ENCODE measurements around the gene SND1.

The SND1 gene

DNA sequence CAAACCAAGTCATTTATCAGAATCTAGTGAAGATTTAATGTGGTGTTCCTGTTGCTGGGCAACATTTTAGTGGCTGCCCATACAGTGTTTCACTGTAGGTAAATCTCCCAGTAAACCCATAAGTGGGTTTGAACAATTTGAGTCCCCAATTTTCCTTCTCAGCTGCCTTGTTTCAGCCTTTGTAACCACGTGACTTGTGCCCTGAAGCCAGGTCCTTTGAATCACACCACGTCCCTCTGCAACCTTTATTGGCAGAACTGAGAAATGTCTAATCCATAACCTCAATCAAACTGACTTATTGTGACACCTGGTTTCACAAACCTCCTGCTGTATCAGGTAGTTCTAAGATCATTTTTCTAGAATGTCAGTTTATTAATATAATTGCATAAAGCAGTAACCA, 30.1 kb downstream of the SND1 start:
- no peak for DNase-seq (ENCODE audit: low read depth in 1 of 2, low spot score in 1 of 2)
- TF ChIP-seq, protein P1, sequence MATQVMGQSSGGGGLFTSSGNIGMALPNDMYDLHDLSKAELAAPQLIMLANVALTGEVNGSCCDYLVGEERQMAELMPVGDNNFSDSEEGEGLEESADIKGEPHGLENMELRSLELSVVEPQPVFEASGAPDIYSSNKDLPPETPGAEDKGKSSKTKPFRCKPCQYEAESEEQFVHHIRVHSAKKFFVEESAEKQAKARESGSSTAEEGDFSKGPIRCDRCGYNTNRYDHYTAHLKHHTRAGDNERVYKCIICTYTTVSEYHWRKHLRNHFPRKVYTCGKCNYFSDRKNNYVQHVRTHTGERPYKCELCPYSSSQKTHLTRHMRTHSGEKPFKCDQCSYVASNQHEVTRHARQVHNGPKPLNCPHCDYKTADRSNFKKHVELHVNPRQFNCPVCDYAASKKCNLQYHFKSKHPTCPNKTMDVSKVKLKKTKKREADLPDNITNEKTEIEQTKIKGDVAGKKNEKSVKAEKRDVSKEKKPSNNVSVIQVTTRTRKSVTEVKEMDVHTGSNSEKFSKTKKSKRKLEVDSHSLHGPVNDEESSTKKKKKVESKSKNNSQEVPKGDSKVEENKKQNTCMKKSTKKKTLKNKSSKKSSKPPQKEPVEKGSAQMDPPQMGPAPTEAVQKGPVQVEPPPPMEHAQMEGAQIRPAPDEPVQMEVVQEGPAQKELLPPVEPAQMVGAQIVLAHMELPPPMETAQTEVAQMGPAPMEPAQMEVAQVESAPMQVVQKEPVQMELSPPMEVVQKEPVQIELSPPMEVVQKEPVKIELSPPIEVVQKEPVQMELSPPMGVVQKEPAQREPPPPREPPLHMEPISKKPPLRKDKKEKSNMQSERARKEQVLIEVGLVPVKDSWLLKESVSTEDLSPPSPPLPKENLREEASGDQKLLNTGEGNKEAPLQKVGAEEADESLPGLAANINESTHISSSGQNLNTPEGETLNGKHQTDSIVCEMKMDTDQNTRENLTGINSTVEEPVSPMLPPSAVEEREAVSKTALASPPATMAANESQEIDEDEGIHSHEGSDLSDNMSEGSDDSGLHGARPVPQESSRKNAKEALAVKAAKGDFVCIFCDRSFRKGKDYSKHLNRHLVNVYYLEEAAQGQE (IDR thresholded peaks at IDR 0.05; ENCODE audit: insufficient replicate concordance, low read depth) = no peak
- TF ChIP-seq, protein P2, sequence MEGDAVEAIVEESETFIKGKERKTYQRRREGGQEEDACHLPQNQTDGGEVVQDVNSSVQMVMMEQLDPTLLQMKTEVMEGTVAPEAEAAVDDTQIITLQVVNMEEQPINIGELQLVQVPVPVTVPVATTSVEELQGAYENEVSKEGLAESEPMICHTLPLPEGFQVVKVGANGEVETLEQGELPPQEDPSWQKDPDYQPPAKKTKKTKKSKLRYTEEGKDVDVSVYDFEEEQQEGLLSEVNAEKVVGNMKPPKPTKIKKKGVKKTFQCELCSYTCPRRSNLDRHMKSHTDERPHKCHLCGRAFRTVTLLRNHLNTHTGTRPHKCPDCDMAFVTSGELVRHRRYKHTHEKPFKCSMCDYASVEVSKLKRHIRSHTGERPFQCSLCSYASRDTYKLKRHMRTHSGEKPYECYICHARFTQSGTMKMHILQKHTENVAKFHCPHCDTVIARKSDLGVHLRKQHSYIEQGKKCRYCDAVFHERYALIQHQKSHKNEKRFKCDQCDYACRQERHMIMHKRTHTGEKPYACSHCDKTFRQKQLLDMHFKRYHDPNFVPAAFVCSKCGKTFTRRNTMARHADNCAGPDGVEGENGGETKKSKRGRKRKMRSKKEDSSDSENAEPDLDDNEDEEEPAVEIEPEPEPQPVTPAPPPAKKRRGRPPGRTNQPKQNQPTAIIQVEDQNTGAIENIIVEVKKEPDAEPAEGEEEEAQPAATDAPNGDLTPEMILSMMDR (IDR thresholded peaks at IDR 0.05; ENCODE audit: insufficient read depth, low read length) = no peak
- TF ChIP-seq POLR2AphosphoS5 (IDR thresholded peaks at IDR 0.05; ENCODE audit: low read depth) = no peak
- no peak for TF ChIP-seq GABPA (IDR thresholded peaks at IDR 0.05; ENCODE audit: low read depth)
- no peak for TF ChIP-seq SPI1 (IDR thresholded peaks at IDR 0.05; ENCODE audit: borderline replicate concordance, low read depth)
- Histone ChIP-seq H3K4me3 (replicated peaks; ENCODE audit: insufficient read depth, low read length) (no peak overlapping the region), H3K27ac (replicated peaks) (no peak overlapping the region), H3K27me3 (ENCODE audit: insufficient read depth, poor library complexity, severe bottlenecking) (no peaks in the 10 kb centered on the region)

DNA sequence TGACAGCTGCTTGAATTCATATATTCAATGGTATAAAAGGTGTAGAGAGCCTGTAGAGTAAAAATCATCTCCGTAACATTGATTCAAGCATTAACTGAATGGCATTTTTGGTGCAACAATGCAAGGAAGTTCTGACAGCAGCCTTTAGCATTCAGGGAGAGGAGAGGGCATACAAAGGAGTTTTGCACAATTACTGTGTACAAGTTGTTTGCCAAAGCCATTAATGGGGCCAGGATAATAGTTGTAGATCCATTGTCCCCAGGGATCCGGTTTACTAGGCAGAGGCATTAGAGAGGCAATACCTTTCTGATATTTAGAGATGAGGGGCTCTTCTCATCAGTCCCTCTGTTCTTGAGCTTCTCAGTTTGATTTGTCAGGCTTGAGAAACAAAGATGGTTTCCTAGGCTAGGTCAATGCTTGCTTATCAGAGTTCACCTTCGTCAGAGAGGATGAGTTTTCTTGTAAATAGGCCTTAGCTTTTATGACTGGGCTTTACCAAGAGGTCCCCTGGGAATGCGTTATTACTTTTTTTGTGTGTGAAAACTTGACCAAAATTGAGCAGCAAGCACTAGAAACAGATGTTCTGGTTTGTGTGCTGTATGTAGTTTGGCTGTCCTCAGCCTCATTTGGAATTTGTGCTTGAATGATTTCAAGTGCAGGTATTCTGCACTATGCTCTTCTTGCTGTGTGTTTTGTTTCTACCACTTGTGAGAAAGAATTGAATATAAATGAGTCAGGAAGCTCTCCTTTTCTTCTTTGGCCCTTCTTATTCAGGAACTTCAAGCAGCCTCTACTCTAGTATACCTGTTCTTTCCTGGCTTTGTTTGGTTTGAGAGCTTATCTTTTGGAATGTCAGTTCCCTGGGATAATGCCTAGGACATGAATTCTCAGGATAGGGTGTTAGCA, 32.0 kb downstream of the SND1 start:
- TF ChIP-seq, protein P2 (IDR thresholded peaks at IDR 0.05; ENCODE audit: insufficient read depth, low read length) = no peak
- no peak for TF ChIP-seq POLR2AphosphoS5 (IDR thresholded peaks at IDR 0.05; ENCODE audit: low read depth)
- TF ChIP-seq GABPA (IDR thresholded peaks at IDR 0.05; ENCODE audit: low read depth) = no peak
- TF ChIP-seq, protein P1 (IDR thresholded peaks at IDR 0.05; ENCODE audit: insufficient replicate concordance, low read depth) = no peak
- TF ChIP-seq SPI1 (IDR thresholded peaks at IDR 0.05; ENCODE audit: borderline replicate concordance, low read depth) = no peak
- DNase-seq (ENCODE audit: low read depth in 1 of 2, low spot score in 1 of 2) = no peak
- no peak overlapping the region for H3K4me3 ChIP-seq (replicated peaks; ENCODE audit: insufficient read depth, low read length)
- H3K27ac ChIP-seq (replicated peaks) = no peak overlapping the region
- no peaks in the 10 kb centered on the region for H3K27me3 ChIP-seq (ENCODE audit: insufficient read depth, poor library complexity, severe bottlenecking)

DNA sequence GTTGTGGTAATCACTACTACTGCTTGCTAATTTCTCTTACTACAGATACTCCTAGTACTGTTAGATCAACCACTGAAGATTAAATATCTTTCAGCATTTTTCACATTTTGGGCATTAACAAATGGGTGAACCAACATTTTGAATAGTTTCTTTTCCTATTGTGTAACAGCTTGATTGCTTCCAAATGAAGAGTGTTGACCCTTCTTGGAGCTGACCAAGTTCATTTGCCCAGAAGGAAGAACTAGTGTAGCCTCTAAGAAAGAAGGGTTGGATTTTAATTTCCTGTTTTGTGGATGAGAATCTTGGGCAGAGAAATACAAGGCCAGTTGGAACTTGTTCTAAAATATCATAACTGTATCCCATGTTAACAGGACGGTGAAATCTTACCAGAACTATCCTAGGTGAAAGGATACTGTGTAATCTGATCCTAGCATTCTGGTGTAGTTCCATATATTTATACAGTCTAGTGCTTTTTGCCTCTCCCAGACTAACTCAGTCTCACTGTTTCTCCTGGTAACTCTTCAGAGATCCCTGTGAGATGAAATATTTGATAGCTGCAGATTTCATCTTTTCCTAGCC, 37.3 kb downstream of the SND1 start:
- H3K27me3 ChIP-seq (ENCODE audit: insufficient read depth, poor library complexity, severe bottlenecking) = no peaks in the 10 kb centered on the region
- TF ChIP-seq, protein P1 (IDR thresholded peaks at IDR 0.05; ENCODE audit: insufficient replicate concordance, low read depth) = no peak
- no peak for TF ChIP-seq POLR2AphosphoS5 (IDR thresholded peaks at IDR 0.05; ENCODE audit: low read depth)
- TF ChIP-seq GABPA (IDR thresholded peaks at IDR 0.05; ENCODE audit: low read depth) = no peak
- TF ChIP-seq SPI1 (IDR thresholded peaks at IDR 0.05; ENCODE audit: borderline replicate concordance, low read depth) = no peak
- TF ChIP-seq, protein P2 (IDR thresholded peaks at IDR 0.05; ENCODE audit: insufficient read depth, low read length) = no peak
- DNase-seq (ENCODE audit: low read depth in 1 of 2, low spot score in 1 of 2) = no peak
- no peak overlapping the region for H3K4me3 ChIP-seq (replicated peaks; ENCODE audit: insufficient read depth, low read length)
- no peak overlapping the region for H3K27ac ChIP-seq (replicated peaks)

Measured in HL-60 (cell line).